Activated T-cell treated with anti-CD3 and anti-CD28 coated beads for 24 hours (primary cell): ENCODE results near the gene GJB3.

Experiments
- DNase-seq: peaks from one replicate; pipeline ENCODE4 v3.0.0-alpha.2; 2020; ENCODE audit warnings: low read depth

The GJB3 gene

GRCh38 chr1:34825455-34826091 lies 44.6 kb downstream of the GJB3 start:
- DNase-seq = no peak

- no peak for DNase-seq
These were observed 46.4 kb downstream of the GJB3 start for GRCh38 chr1:34827341-34827941.

GRCh38 chr1:34828611-34829010 lies 47.6 kb downstream of the GJB3 start:
- no peak for DNase-seq

GRCh38 chr1:34829250-34829649 lies 48.2 kb downstream of the GJB3 start:
- no peak for DNase-seq

GRCh38 chr1:34831721-34832246 lies 50.8 kb downstream of the GJB3 start:
- no peak for DNase-seq

DNA sequence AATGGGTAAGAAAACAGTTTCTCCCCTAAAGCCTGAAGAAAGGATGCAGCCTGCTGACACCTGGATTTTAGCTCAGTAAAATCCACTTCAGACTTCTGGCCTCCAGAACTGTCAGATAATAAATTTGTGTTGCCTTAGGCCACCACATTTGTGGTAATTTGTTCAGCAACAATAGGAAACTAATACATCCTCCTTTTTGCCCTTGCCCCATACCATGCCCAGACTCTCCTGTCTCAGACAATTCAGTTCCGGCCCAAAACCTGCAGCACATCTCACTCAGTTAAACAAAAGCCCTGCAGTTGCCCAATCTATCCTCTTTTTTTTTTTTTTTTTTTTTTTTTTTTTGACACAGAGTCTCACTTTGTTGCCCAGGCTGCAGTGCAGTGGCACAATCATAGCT lies 52.7 kb downstream of the GJB3 start:
- no peak for DNase-seq
